Measurements from ENCODE around the gene ERMN. TPM values are rescaled to one million over a fixed set of nuclear protein-coding genes. Genes with fewer than 3 reads are reported as not detected.
"Not testable (repeated sequence)": the region's sequence is repeated elsewhere in the genome, so short reads cannot be mapped to it uniquely, and the experiment has no call there.

Gene ERMN
- total RNA-seq, 2 donors from 2014 or later, result 0.55 to 0.68 TPM

GRCh38 chr2:157349949-157350515 is 24.4 kb upstream of the ERMN start:
- H3K4me1 ChIP-seq (ENCODE audit: control insufficient read depth, insufficient read depth, low read length), result peaks cover 6% of the 10 kb centered on the region
- Mint-ChIP-seq H3K4me3 (no peak overlapping the region), H3K27ac (no peak overlapping the region), H3K36me3 (ENCODE audit: low read depth) (no peaks in the 10 kb centered on the region), H3K9me3 (peaks cover 16% of the 10 kb centered on the region), H3K27me3 (ENCODE audit: insufficient read depth) (no peaks in the 10 kb centered on the region), H3K4me1 (peaks cover 14% of the 10 kb centered on the region)
- H3K9ac ChIP-seq (ENCODE audit: extremely low read depth, low read length, poor library complexity, severe bottlenecking), result no peak overlapping the region
- WGBS, 2 experiments (ENCODE audit: insufficient coverage in 1 of 2, insufficient read length in 1 of 2), result 93 to 100% methylated on average over 1 of the region's 1 CpG
- TF ChIP-seq CTCF (conservative IDR thresholded peaks at IDR 0.05), result no peak
- no peaks in the 10 kb centered on the region for H3K27me3 ChIP-seq (ENCODE audit: control insufficient read depth, insufficient read depth, low read length, poor library complexity, severe bottlenecking)
- H3K9me3 ChIP-seq (ENCODE audit: control insufficient read depth, low read length), result peaks cover 6% of the 10 kb centered on the region
- no peak overlapping the region for H3K27ac ChIP-seq (ENCODE audit: low read depth, low read length)
- no peak overlapping the region for H3K4me3 ChIP-seq (ENCODE audit: low read length)
- DNase-seq, result no peak
- no peaks in the 10 kb centered on the region for H3K36me3 ChIP-seq (ENCODE audit: control insufficient read depth, insufficient read depth, low read length)

GRCh38 chr2:157348291-157348921 is 22.8 kb upstream of the ERMN start:
- DNase-seq, result no peak
- no peak overlapping the region for H3K4me3 ChIP-seq (ENCODE audit: low read length)
- no peaks in the 10 kb centered on the region for H3K36me3 ChIP-seq (ENCODE audit: control insufficient read depth, insufficient read depth, low read length)
- no peak overlapping the region for H3K9ac ChIP-seq (ENCODE audit: extremely low read depth, low read length, poor library complexity, severe bottlenecking)
- no peak overlapping the region for H3K27ac ChIP-seq (ENCODE audit: low read depth, low read length)
- no peaks in the 10 kb centered on the region for H3K27me3 Mint-ChIP-seq (ENCODE audit: insufficient read depth)
- H3K36me3 Mint-ChIP-seq (ENCODE audit: low read depth), result peaks cover 2% of the 10 kb centered on the region
- H3K4me1 ChIP-seq (ENCODE audit: control insufficient read depth, insufficient read depth, low read length), result peaks cover 6% of the 10 kb centered on the region
- H3K4me3 Mint-ChIP-seq, result no peak overlapping the region
- 100% methylated on average over 3 of the region's 3 CpGs; no CpG with 5 or more reads in 1 of the 2 experiments for WGBS, 2 experiments (ENCODE audit: insufficient coverage in 1 of 2, insufficient read length in 1 of 2)
- H3K27me3 ChIP-seq (ENCODE audit: control insufficient read depth, insufficient read depth, low read length, poor library complexity, severe bottlenecking), result no peaks in the 10 kb centered on the region
- peaks cover 14% of the 10 kb centered on the region for H3K4me1 Mint-ChIP-seq
- H3K9me3 ChIP-seq (ENCODE audit: control insufficient read depth, low read length), result peaks cover 23% of the 10 kb centered on the region
- TF ChIP-seq CTCF (conservative IDR thresholded peaks at IDR 0.05), result no peak
- peaks cover 32% of the 10 kb centered on the region for H3K9me3 Mint-ChIP-seq
- H3K27ac Mint-ChIP-seq, result no peak overlapping the region

- Histone ChIP-seq H3K27ac (ENCODE audit: low read depth, low read length) (no peak overlapping the region), H3K4me1 (ENCODE audit: control insufficient read depth, insufficient read depth, low read length) (peaks cover 6% of the 10 kb centered on the region), H3K4me3 (ENCODE audit: low read length) (peak overlapping the region; percentile 30), H3K9ac (ENCODE audit: extremely low read depth, low read length, poor library complexity, severe bottlenecking) (no peak overlapping the region), H3K36me3 (ENCODE audit: control insufficient read depth, insufficient read depth, low read length) (no peaks in the 10 kb centered on the region), H3K27me3 (ENCODE audit: control insufficient read depth, insufficient read depth, low read length, poor library complexity, severe bottlenecking) (no peaks in the 10 kb centered on the region), H3K9me3 (ENCODE audit: control insufficient read depth, low read length) (peaks cover 47% of the 10 kb centered on the region)
- Mint-ChIP-seq H3K9me3 (peaks cover 58% of the 10 kb centered on the region), H3K36me3 (ENCODE audit: low read depth) (peaks cover 24% of the 10 kb centered on the region), H3K4me3 (no peak overlapping the region), H3K27ac (peak overlapping the region; percentile 19), H3K4me1 (peaks cover 14% of the 10 kb centered on the region), H3K27me3 (ENCODE audit: insufficient read depth) (no peaks in the 10 kb centered on the region)
- WGBS, 2 experiments (ENCODE audit: insufficient coverage in 1 of 2, insufficient read length in 1 of 2), result 52% methylated on average over 2 of the region's 2 CpGs; no CpG with 5 or more reads in 1 of the 2 experiments
- peak; percentile 55 for DNase-seq
- TF ChIP-seq CTCF (conservative IDR thresholded peaks at IDR 0.05), result no peak
These were observed 20.2 kb upstream of the ERMN start for GRCh38 chr2:157345647-157346389.

GRCh38 chr2:157341381-157341780 is 15.8 kb upstream of the ERMN start:
- H3K9me3 ChIP-seq (ENCODE audit: control insufficient read depth, low read length), result peaks cover 47% of the 10 kb centered on the region
- not testable (repeated sequence) for H3K27me3 ChIP-seq (ENCODE audit: control insufficient read depth, insufficient read depth, low read length, poor library complexity, severe bottlenecking); H3K9ac ChIP-seq (ENCODE audit: extremely low read depth, low read length, poor library complexity, severe bottlenecking); H3K27ac Mint-ChIP-seq; DNase-seq; H3K4me3 ChIP-seq (ENCODE audit: low read length); H3K4me3 Mint-ChIP-seq; H3K36me3 ChIP-seq (ENCODE audit: control insufficient read depth, insufficient read depth, low read length); H3K4me1 ChIP-seq (ENCODE audit: control insufficient read depth, insufficient read depth, low read length); H3K27me3 Mint-ChIP-seq (ENCODE audit: insufficient read depth); H3K27ac ChIP-seq (ENCODE audit: low read depth, low read length); H3K4me1 Mint-ChIP-seq
- Mint-ChIP-seq H3K36me3 (ENCODE audit: low read depth) (peaks cover 24% of the 10 kb centered on the region), H3K9me3 (peaks cover 53% of the 10 kb centered on the region)
- 89% methylated on average over 2 of the region's 2 CpGs; no CpG with 5 or more reads in 1 of the 2 experiments for WGBS, 2 experiments (ENCODE audit: insufficient coverage in 1 of 2, insufficient read length in 1 of 2)
